Brain pericyte (primary cell): Measurements from ENCODE around the gene BIRC3.
"Not testable (repeated sequence)": the region's sequence is repeated elsewhere in the genome, so short reads cannot be mapped to it uniquely, and the experiment has no call there.

Experiments
- DNase-seq: peaks from one replicate; pipeline ENCODE4 v3.0.0-alpha.2; 2012; ENCODE audit warnings: low read depth, low spot score

BIRC3 gene

GRCh38 chr11:102325088-102325487, 7.8 kb downstream of the BIRC3 start:
- no peak for DNase-seq

- DNase-seq: no peak
Measured at GRCh38 chr11:102328748-102329147, 11.5 kb downstream of the BIRC3 start.

- no peak for DNase-seq
Measured at GRCh38 chr11:102330231-102330630, 12.9 kb downstream of the BIRC3 start.

- DNase-seq: no peak
Measured at GRCh38 chr11:102331341-102331740, 14.1 kb downstream of the BIRC3 start.

GRCh38 chr11:102332611-102332994, 15.3 kb downstream of the BIRC3 start:
- no peak for DNase-seq

GRCh38 chr11:102338479-102339010, 21.3 kb downstream of the BIRC3 start:
- DNase-seq: no peak

- DNase-seq: not testable (repeated sequence)
Measured at GRCh38 chr11:102341311-102341710, 24.0 kb downstream of the BIRC3 start.

GRCh38 chr11:102341844-102342318, 24.6 kb downstream of the BIRC3 start:
- peak; percentile 58 for DNase-seq

- no peak for DNase-seq
Measured at GRCh38 chr11:102343809-102344208, 26.5 kb downstream of the BIRC3 start.

- DNase-seq: no peak
Measured at GRCh38 chr11:102345904-102346303, 28.6 kb downstream of the BIRC3 start.

- no peak for DNase-seq
Measured at GRCh38 chr11:102346456-102346747, 29.1 kb downstream of the BIRC3 start.

GRCh38 chr11:102346748-102347461, 29.6 kb downstream of the BIRC3 start, which contains the start of gene BIRC2:
BIRC2 (plus strand) TSS chr11:102347214; CDS start chr11:102349855, 2,641 bp downstream.
- peak; percentile 73 for DNase-seq

- DNase-seq: no peak
Measured at GRCh38 chr11:102347462-102348370, 30.4 kb downstream of the BIRC3 start.

GRCh38 chr11:102357116-102357515, 39.8 kb downstream of the BIRC3 start:
- DNase-seq: no peak

- no peak for DNase-seq
Measured at GRCh38 chr11:102359372-102359771, 42.1 kb downstream of the BIRC3 start.

GRCh38 chr11:102360681-102361080, 43.4 kb downstream of the BIRC3 start:
- no peak for DNase-seq

- DNase-seq: no peak
Measured at GRCh38 chr11:102361086-102362031, 44.1 kb downstream of the BIRC3 start.

GRCh38 chr11:102364991-102365390, 47.7 kb downstream of the BIRC3 start:
- no peak for DNase-seq

GRCh38 chr11:102367364-102367763, 50.1 kb downstream of the BIRC3 start:
- no peak for DNase-seq

GRCh38 chr11:102368472-102368871, 51.2 kb downstream of the BIRC3 start:
- no peak for DNase-seq
